GM23248 (cell line): ENCODE measurements around the gene YIF1B. TPM values are rescaled to one million over a fixed set of nuclear protein-coding genes. Genes with fewer than 3 reads are reported as not detected.

Experiments
- DNase-seq: peaks from one replicate; pipeline ENCODE4 v3.0.0-alpha.2; 2015
- H2AFZ ChIP-seq: fragments of 200-600 bp; sonication (generic); 2 replicates; pipeline ENCODE4 v1.6.1; 2016; ENCODE audit warnings: antibody characterized with exemption
- H3F3A ChIP-seq: fragments of 200-600 bp; sonication (generic); 2 replicates; pipeline ENCODE4 v1.6.1; 2016; ENCODE audit warnings: mild to moderate bottlenecking, antibody characterized with exemption, mixed run types; ENCODE audit not compliant: insufficient read depth
- H3K27ac ChIP-seq: fragments of 200-600 bp; sonication (generic); 2 replicates; pipeline ENCODE4 v1.5.1; 2016; ENCODE audit warnings: mild to moderate bottlenecking
- H3K27me3 ChIP-seq: fragments of 200-600 bp; sonication (generic); replicated peaks from 2 replicates; pipeline ENCODE4 v1.6.1; 2016; ENCODE audit warnings: mild to moderate bottlenecking; ENCODE audit not compliant: insufficient read depth
- H3K36me3 ChIP-seq: fragments of 200-600 bp; sonication (generic); 2 replicates; pipeline ENCODE4 v1.6.1; 2016; ENCODE audit warnings: low read depth, mild to moderate bottlenecking
- H3K4me1 ChIP-seq: fragments of 200-600 bp; sonication (generic); 2 replicates; pipeline ENCODE4 v1.6.1; 2016; ENCODE audit warnings: mild to moderate bottlenecking; ENCODE audit not compliant: insufficient read depth
- H3K4me2 ChIP-seq: fragments of 200-600 bp; sonication (generic); one replicate; pipeline ENCODE4 v1.6.1; 2016; ENCODE audit warnings: mild to moderate bottlenecking; ENCODE audit not compliant: unreplicated experiment
- H3K4me3 ChIP-seq: fragments of 200-600 bp; sonication (generic); 2 replicates; pipeline ENCODE4 v1.5.1; 2016; ENCODE audit warnings: mild to moderate bottlenecking
- H3K79me2 ChIP-seq: fragments of 200-600 bp; sonication (generic); 2 replicates; pipeline ENCODE4 v1.6.1; 2016; ENCODE audit warnings: mild to moderate bottlenecking; ENCODE audit not compliant: insufficient read depth
- H3K9ac ChIP-seq: fragments of 200-600 bp; sonication (generic); 2 replicates; pipeline ENCODE4 v1.6.1; 2016; ENCODE audit warnings: mild to moderate bottlenecking
- H3K9me2 ChIP-seq: fragments of 200-600 bp; sonication (generic); 2 replicates; pipeline ENCODE4 v1.6.1; 2016; ENCODE audit warnings: mixed run types, mild to moderate bottlenecking, moderate library complexity; ENCODE audit not compliant: insufficient read depth
- H3K9me3 ChIP-seq: fragments of 200-600 bp; sonication (generic); one replicate; pipeline ENCODE4 v1.6.1; 2017; ENCODE audit warnings: low read depth
- H4K20me1 ChIP-seq: fragments of 200-600 bp; sonication (generic); 2 replicates; pipeline ENCODE4 v1.6.0; 2016; ENCODE audit not compliant: insufficient read depth
- EZH2 ChIP-seq: fragments of 200-600 bp; sonication (generic); IDR thresholded peaks from 2 replicates; pipeline ENCODE4 v1.6.1; 2018; ENCODE audit warnings: antibody characterized with exemption, mild to moderate bottlenecking; ENCODE audit not compliant: insufficient read depth, poor library complexity, severe bottlenecking
- EZH2phosphoT487 ChIP-seq: fragments of 200-600 bp; sonication (generic); IDR thresholded peaks from 2 replicates; pipeline ENCODE4 v1.6.1; 2018; ENCODE audit warnings: antibody characterized with exemption, moderate library complexity, mild to moderate bottlenecking, low read depth; ENCODE audit not compliant: insufficient read depth
- WGBS, 2 experiments: methylation state at CpG; one replicate each; pipeline ENCODE4 v1.1.6; 2015 to 2017; ENCODE audit warnings: low lambda C conversion rate in 2 of 2, low coverage in 1 of 2; ENCODE audit errors: missing lambda C conversion rate in 2 of 2; 5-methylcytosine and 5-hydroxymethylcytosine counted together
- in situ Hi-C: fragments of 300-500 bp; cut with MboI; formaldehyde crosslinking; loops from 2 replicates; pipeline ENCODE4 v1.15.0; 2020
- polyA plus RNA-seq: library from polyadenylated mRNA; unstranded; fragments of >200 nt; fragmentation: Nextera tagmentation; extraction: Ambion mirVana; gene quantifications from 2 replicates; pipeline ENCODE4 v1.2.1, GENCODE V29; 2016
- total RNA-seq: library from RNA; depleted of rRNA; stranded (reverse); fragments of >200 nt; shearing (Covaris generic); gene quantifications from 2 replicates; pipeline ENCODE4 v1.2.3, GENCODE V29; 2014

The YIF1B gene
- total and polyA plus RNA-seq, 2 experiments from 2014 or later = 162 to 191 TPM

DNA sequence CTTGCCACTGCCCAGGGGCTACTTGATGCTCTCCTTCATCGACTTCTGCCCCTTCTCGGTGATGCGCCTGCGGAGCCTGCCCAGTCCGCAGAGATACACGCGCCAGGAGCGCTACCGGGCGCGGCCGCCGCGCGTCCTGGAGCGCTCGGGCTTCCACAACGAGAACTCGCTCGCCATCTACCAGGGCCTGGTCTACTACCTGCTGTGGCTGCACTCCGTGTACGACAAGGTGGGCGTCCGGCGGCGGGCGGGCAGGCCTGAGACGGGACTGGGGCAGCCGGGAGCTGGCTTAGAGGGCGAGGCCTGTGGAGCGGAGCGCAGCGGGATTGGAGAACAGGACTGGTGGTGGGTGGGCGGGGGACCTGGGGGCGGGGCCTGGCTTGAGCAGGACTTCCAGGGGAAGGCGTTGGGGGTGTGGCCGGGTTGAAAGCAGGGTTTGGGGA is 45.9 kb upstream of the YIF1B start:
- H3K4me1 ChIP-seq = no peaks in the 10 kb centered on the region
- no peaks in the 10 kb centered on the region for H3K9me2 ChIP-seq
- no peaks in the 10 kb centered on the region for H4K20me1 ChIP-seq
- peaks cover 21% of the 10 kb centered on the region for H3K27me3 ChIP-seq
- no peak overlapping the region for H3K9ac ChIP-seq
- no peaks in the 10 kb centered on the region for H3K36me3 ChIP-seq
- DNase-seq = peak; percentile 87
- no peaks in the 10 kb centered on the region for H3F3A ChIP-seq
- H3K4me2 ChIP-seq = peak overlapping the region; percentile 88
- no peak overlapping the region for H3K27ac ChIP-seq
- peak overlapping the region; percentile 87 for H2AFZ ChIP-seq
- H3K4me3 ChIP-seq = peak overlapping the region; percentile 78
- WGBS, 2 experiments = 1 to 2% methylated on average over 29 to 37 of the region's 37 CpGs
- in situ Hi-C loops = no loop called here
- TF ChIP-seq EZH2 (no peak), EZH2phosphoT487 (no peak)
- no peaks in the 10 kb centered on the region for H3K79me2 ChIP-seq
- no peaks in the 10 kb centered on the region for H3K9me3 ChIP-seq

DNA sequence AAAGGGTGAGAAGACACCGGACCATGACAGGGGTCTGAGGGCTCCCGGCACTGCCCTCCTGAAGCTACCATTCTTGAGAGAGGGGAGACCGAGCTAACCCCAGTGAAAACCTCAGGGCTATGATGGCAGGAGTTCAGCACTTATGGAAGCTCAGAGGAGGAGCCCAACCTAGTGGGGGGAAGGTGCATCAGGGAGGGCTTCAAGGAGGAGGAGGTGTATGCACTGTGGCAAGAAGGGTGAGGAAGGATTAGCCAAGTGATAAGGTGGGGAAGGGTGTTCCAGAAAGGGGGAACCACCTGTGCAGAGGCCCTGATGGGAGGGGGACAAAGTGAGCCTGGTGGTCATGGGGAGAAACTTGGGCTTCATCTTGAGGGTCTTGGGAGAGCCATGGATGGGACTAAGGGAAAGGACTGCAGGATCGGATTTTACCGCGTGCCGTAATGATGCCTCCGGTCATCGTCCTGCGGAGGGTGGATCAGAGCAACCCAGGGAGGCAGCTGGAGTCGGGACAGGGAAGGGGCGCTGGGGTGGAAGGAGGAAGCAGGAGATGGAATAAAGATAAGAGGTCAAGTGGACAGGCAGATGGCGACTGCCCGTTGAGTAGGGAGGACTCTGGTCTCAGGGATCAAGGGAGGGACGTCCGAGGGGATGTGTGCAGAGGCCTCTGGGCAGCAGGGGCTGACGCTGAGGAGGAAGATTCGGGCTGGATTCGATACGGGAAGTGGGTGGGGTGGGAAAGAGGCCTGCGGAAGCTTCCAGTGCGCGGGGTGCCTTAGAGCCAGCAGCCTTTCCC is 45.3 kb upstream of the YIF1B start:
- no peak overlapping the region for H3K9ac ChIP-seq
- H3K27me3 ChIP-seq = peaks cover 21% of the 10 kb centered on the region
- peak overlapping the region; percentile 78 for H3K4me3 ChIP-seq
- H3K36me3 ChIP-seq = no peaks in the 10 kb centered on the region
- H3K4me1 ChIP-seq = no peaks in the 10 kb centered on the region
- H2AFZ ChIP-seq = peak overlapping the region; percentile 87
- H4K20me1 ChIP-seq = no peaks in the 10 kb centered on the region
- TF ChIP-seq EZH2phosphoT487 (no peak), EZH2 (no peak)
- no peaks in the 10 kb centered on the region for H3K79me2 ChIP-seq
- H3K9me2 ChIP-seq = no peaks in the 10 kb centered on the region
- no peak overlapping the region for H3K27ac ChIP-seq
- H3K4me2 ChIP-seq = peak overlapping the region; percentile 88
- no peak for DNase-seq
- in situ Hi-C loops = no loop called here
- H3K9me3 ChIP-seq = no peaks in the 10 kb centered on the region
- WGBS, 2 experiments = 13 to 15% methylated on average over 23 of the region's 23 CpGs
- H3F3A ChIP-seq = no peaks in the 10 kb centered on the region

DNA sequence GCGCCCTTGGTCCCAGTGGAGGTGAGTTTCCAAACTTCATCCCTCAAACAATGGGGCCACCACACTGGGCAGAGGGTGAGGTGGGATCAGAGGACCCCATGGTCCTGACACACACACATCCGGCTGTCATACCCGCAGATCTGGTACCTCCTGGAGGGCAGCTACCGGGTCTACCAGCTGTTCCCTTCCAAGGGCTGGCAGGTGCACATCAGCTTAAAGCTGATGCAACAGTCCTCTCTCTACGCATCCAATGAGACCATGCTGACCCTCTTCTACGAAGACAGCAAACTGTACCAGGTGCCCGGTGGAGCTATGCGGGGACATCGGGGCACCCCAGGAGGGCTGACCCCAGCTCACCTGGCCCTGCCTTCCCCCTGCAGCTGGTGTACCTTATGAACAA is 44.6 kb upstream of the YIF1B start:
- no peak overlapping the region for H3K9ac ChIP-seq
- no peak overlapping the region for H3K27ac ChIP-seq
- H3K4me2 ChIP-seq = no peak overlapping the region
- in situ Hi-C loops = no loop called here
- WGBS, 2 experiments = 70 to 82% methylated on average over 9 of the region's 9 CpGs
- TF ChIP-seq EZH2 (no peak), EZH2phosphoT487 (no peak)
- no peaks in the 10 kb centered on the region for H3K9me3 ChIP-seq
- H4K20me1 ChIP-seq = no peaks in the 10 kb centered on the region
- no peaks in the 10 kb centered on the region for H3F3A ChIP-seq
- H3K36me3 ChIP-seq = no peaks in the 10 kb centered on the region
- H3K27me3 ChIP-seq = peaks cover 21% of the 10 kb centered on the region
- no peak overlapping the region for H2AFZ ChIP-seq
- H3K9me2 ChIP-seq = no peaks in the 10 kb centered on the region
- no peaks in the 10 kb centered on the region for H3K79me2 ChIP-seq
- H3K4me1 ChIP-seq = no peaks in the 10 kb centered on the region
- no peak overlapping the region for H3K4me3 ChIP-seq
- DNase-seq = no peak

DNA sequence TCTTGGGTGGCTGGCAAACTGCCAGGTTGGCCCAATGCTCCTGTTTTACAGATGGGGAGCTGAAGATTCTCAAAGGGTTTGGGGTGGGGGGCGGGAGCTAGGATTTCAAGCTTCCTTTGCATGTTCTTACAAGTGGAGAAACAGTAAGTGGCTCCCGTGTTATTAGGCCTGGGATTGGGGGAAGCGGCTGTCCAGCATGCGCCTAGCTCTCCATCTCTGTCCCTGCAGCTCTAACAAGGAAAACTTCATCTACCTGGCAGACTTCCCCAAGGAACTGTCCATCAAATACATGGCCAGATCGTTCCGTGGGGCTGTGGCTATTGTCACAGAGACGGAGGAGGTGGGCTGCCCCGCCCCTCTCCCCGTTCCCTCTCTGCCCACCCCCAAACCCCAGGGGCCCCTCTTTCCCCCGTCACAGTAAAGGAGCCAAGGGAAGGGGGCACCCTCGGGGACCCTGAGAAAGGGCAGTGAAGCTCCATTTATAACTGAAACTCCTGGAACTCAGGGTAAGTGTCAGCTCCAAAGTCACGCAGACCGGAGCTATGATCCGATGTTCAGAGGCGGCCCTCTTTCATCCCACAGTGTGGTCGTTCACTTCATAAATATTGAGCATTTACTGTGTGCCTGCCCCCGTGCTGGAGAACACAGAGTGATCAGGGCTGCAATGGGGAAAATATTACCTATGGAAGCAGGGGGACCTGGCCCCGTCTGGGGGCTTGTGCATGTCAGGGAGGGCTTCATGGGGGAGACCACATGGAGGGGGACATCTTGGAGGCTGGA is 43.7 kb upstream of the YIF1B start:
- WGBS, 2 experiments = 39 to 41% methylated on average over 14 to 18 of the region's 18 CpGs
- Histone ChIP-seq H3K4me3 (no peak overlapping the region), H3K9me3 (no peaks in the 10 kb centered on the region), H3K27ac (no peak overlapping the region), H4K20me1 (no peaks in the 10 kb centered on the region), H3K36me3 (no peaks in the 10 kb centered on the region), H3K27me3 (peaks cover 21% of the 10 kb centered on the region), H3K9ac (no peak overlapping the region), H2AFZ (no peak overlapping the region), H3K79me2 (no peaks in the 10 kb centered on the region), H3K4me2 (no peak overlapping the region), H3F3A (no peaks in the 10 kb centered on the region), H3K9me2 (no peaks in the 10 kb centered on the region), H3K4me1 (no peaks in the 10 kb centered on the region)
- no peak for TF ChIP-seq EZH2phosphoT487
- no peak for TF ChIP-seq EZH2
- no peak for DNase-seq
- in situ Hi-C loops = no loop called here
